Measurements from ENCODE around the gene PARVB.

- TF ChIP-seq CTCF (IDR thresholded peaks at IDR 0.05; ENCODE audit: control extremely low read depth in 1 of 3, insufficient read depth in 1 of 3, low read depth in 1 of 3, low read length in 3 of 3) (no peak), SRF (IDR thresholded peaks at IDR 0.05; ENCODE audit: low read depth, low read length) (no peak), RNF2 (IDR thresholded peaks at IDR 0.05; ENCODE audit: borderline replicate concordance, low read depth, low read length, missing control alignments, poor library complexity, severe bottlenecking) (no peak), POLR2A (IDR thresholded peaks at IDR 0.05; ENCODE audit: control extremely low read depth in 1 of 2, low read depth in 2 of 2, low read length in 2 of 2) (no peak), TAF1 (IDR thresholded peaks at IDR 0.05; ENCODE audit: low read depth, low read length) (no peak), GABPA (IDR thresholded peaks at IDR 0.05; ENCODE audit: borderline replicate concordance, insufficient read depth, low read length) (no peak), CBX8 (IDR thresholded peaks at IDR 0.05; ENCODE audit: borderline replicate concordance, low read depth, low read length) (no peak)
These were observed 186.6 kb downstream of the PARVB start for GRCh38 chr22:44210722-44211121.
